Stimulated activated naive B cell treated with anti-CD40 and anti-IgM and Interleukin-4, amounts not matched to agents 10 μg/mL and 1 μg/mL and 100 μg/mL, for 72 hours (primary cell): ENCODE data around the gene AMPH.
"Not testable (repeated sequence)": the region's sequence is repeated elsewhere in the genome, so short reads cannot be mapped to it uniquely, and the experiment has no call there.

Experiments used
- ATAC-seq, 2 donors: fragments of 150-1000 bp; cut with Tn5 transposase; replicated peaks; 2 replicates each; pipeline ENCODE4 v1.10.0; 2021; ENCODE audit warnings: moderate library complexity in 1 of 2
- DNase-seq: peaks from one replicate; pipeline ENCODE4 v3.0.0; 2021
- H3K27ac Mint-ChIP-seq: one replicate; pipeline ENCODE4 v1.8.0; 2022; ENCODE audit warnings: mild to moderate bottlenecking, mixed read lengths
- H3K27me3 Mint-ChIP-seq, 2 donors: one replicate each; pipeline ENCODE4 v1.8.0; 2022; ENCODE audit warnings: mixed read lengths in 2 of 2
- H3K36me3 Mint-ChIP-seq, 2 donors: one replicate each; pipeline ENCODE4 v1.8.0; 2022; ENCODE audit warnings: mixed read lengths in 2 of 2, mild to moderate bottlenecking in 1 of 2
- H3K4me1 Mint-ChIP-seq, 2 donors: one replicate each; pipeline ENCODE4 v1.8.0; 2022; ENCODE audit warnings: mixed read lengths in 2 of 2, mild to moderate bottlenecking in 1 of 2
- H3K4me3 Mint-ChIP-seq, 2 donors: one replicate each; pipeline ENCODE4 v1.8.0; 2022; ENCODE audit warnings: mild to moderate bottlenecking in 2 of 2, mixed read lengths in 2 of 2, moderate library complexity in 1 of 2
- H3K9me3 Mint-ChIP-seq, 2 donors: one replicate each; pipeline ENCODE4 v1.8.0; 2022; ENCODE audit warnings: mixed read lengths in 2 of 2, mild to moderate bottlenecking in 1 of 2

AMPH gene

GRCh38 chr7:38585572-38586354 is 45.4 kb downstream of the AMPH start:
- Mint-ChIP-seq H3K27me3 (peaks cover 10 to 13% of the 10 kb centered on the region in 2 donors), H3K4me1 (no peaks in the 10 kb centered on the region), H3K9me3 (no peaks in the 10 kb centered on the region), H3K36me3 (no peaks in the 10 kb centered on the region), H3K4me3 (no peak overlapping the region), H3K27ac (no peak overlapping the region)
- DNase-seq, result no peak
- ATAC-seq, result no peak

- Mint-ChIP-seq H3K4me3 (no peak overlapping the region), H3K27me3 (peaks cover 4 to 19% of the 10 kb centered on the region in 2 donors), H3K36me3 (no peaks in the 10 kb centered on the region), H3K4me1 (no peaks in the 10 kb centered on the region), H3K27ac (no peak overlapping the region), H3K9me3 (no peaks in the 10 kb centered on the region)
- ATAC-seq (no peak), DNase-seq (no peak)
Measured at GRCh38 chr7:38584443-38585210, 46.5 kb downstream of the AMPH start.

GRCh38 chr7:38580485-38580884 is 50.7 kb downstream of the AMPH start:
- DNase-seq (no peak), ATAC-seq (no peak)
- Mint-ChIP-seq H3K4me1 (no peaks in the 10 kb centered on the region), H3K9me3 (peaks cover 4 to 7% of the 10 kb centered on the region in 2 donors), H3K27ac (no peak overlapping the region), H3K36me3 (no peaks in the 10 kb centered on the region), H3K27me3 (peaks cover 8 to 30% of the 10 kb centered on the region in 2 donors), H3K4me3 (no peak overlapping the region)

- Mint-ChIP-seq H3K4me1 (no peaks in the 10 kb centered on the region), H3K36me3 (no peaks in the 10 kb centered on the region), H3K27me3 (peaks cover 8 to 12% of the 10 kb centered on the region in 2 donors), H3K27ac (no peak overlapping the region), H3K4me3 (no peak overlapping the region), H3K9me3 (peaks cover 4 to 9% of the 10 kb centered on the region in 2 donors)
- ATAC-seq (no peak), DNase-seq (no peak)
Measured at GRCh38 chr7:38574086-38574485, 57.1 kb downstream of the AMPH start.

- H3K4me3 Mint-ChIP-seq, H3K27me3 Mint-ChIP-seq, H3K27ac Mint-ChIP-seq, H3K4me1 Mint-ChIP-seq, DNase-seq, H3K36me3 Mint-ChIP-seq, H3K9me3 Mint-ChIP-seq, ATAC-seq: not testable (repeated sequence)
Measured at GRCh38 chr7:38571620-38572019, 59.6 kb downstream of the AMPH start.

- Mint-ChIP-seq H3K4me1 (no peaks in the 10 kb centered on the region), H3K4me3 (no peak overlapping the region), H3K9me3 (peaks cover 0 to 5% of the 10 kb centered on the region in 2 donors), H3K27ac (no peak overlapping the region), H3K36me3 (no peaks in the 10 kb centered on the region), H3K27me3 (peaks cover 5 to 19% of the 10 kb centered on the region in 2 donors)
- DNase-seq (no peak), ATAC-seq (no peak)
Measured at GRCh38 chr7:38568497-38568896, 62.7 kb downstream of the AMPH start.

- no peak for ATAC-seq
- Mint-ChIP-seq H3K36me3 (no peaks in the 10 kb centered on the region), H3K27me3 (peaks cover 17 to 19% of the 10 kb centered on the region in 2 donors)
Measured at GRCh38 chr7:38565289-38565688, 65.9 kb downstream of the AMPH start.

GRCh38 chr7:38563741-38564140 is 67.4 kb downstream of the AMPH start:
- no peak overlapping the region for H3K4me3 Mint-ChIP-seq
- H3K36me3 Mint-ChIP-seq, result no peaks in the 10 kb centered on the region
- peaks cover 17 to 19% of the 10 kb centered on the region in 2 donors for H3K27me3 Mint-ChIP-seq
- no peak overlapping the region for H3K27ac Mint-ChIP-seq
- ATAC-seq (no peak), DNase-seq (no peak)
- H3K9me3 Mint-ChIP-seq, result peaks cover 0 to 5% of the 10 kb centered on the region in 2 donors
- H3K4me1 Mint-ChIP-seq, result no peaks in the 10 kb centered on the region

More at GRCh38 chr7:38565289-38565688, 65.9 kb downstream of the AMPH start:
- H3K27ac Mint-ChIP-seq, result no peak overlapping the region
- peaks cover 0 to 5% of the 10 kb centered on the region in 2 donors for H3K9me3 Mint-ChIP-seq
- no peak overlapping the region for H3K4me3 Mint-ChIP-seq
- H3K4me1 Mint-ChIP-seq, result no peaks in the 10 kb centered on the region
- no peak for DNase-seq

GRCh38 chr7:38561166-38561565 is 70.0 kb downstream of the AMPH start:
- DNase-seq (no peak), ATAC-seq (no peak)
- Mint-ChIP-seq H3K27me3 (peaks cover 16 to 22% of the 10 kb centered on the region in 2 donors), H3K9me3 (peaks cover 0 to 3% of the 10 kb centered on the region in 2 donors), H3K36me3 (no peaks in the 10 kb centered on the region), H3K27ac (no peak overlapping the region), H3K4me3 (no peak overlapping the region), H3K4me1 (no peaks in the 10 kb centered on the region)

GRCh38 chr7:38558761-38559345 is 72.3 kb downstream of the AMPH start:
- H3K4me3 Mint-ChIP-seq, result no peak overlapping the region
- H3K36me3 Mint-ChIP-seq, result no peaks in the 10 kb centered on the region
- DNase-seq (no peak), ATAC-seq (no peak)
- no peaks in the 10 kb centered on the region for H3K9me3 Mint-ChIP-seq
- H3K4me1 Mint-ChIP-seq, result no peaks in the 10 kb centered on the region
- H3K27ac Mint-ChIP-seq, result no peak overlapping the region
- peaks cover 5 to 17% of the 10 kb centered on the region in 2 donors for H3K27me3 Mint-ChIP-seq

- Mint-ChIP-seq H3K4me3 (no peak overlapping the region), H3K9me3 (no peaks in the 10 kb centered on the region), H3K36me3 (no peaks in the 10 kb centered on the region), H3K4me1 (no peaks in the 10 kb centered on the region), H3K27me3 (peaks cover 5 to 11% of the 10 kb centered on the region in 2 donors), H3K27ac (no peak overlapping the region)
- DNase-seq (no peak), ATAC-seq (no peak)
Measured at GRCh38 chr7:38554586-38554985, 76.6 kb downstream of the AMPH start.

GRCh38 chr7:38550836-38551235 is 80.3 kb downstream of the AMPH start:
- no peak for DNase-seq
- H3K36me3 Mint-ChIP-seq, result no peaks in the 10 kb centered on the region
- no peak overlapping the region for H3K4me3 Mint-ChIP-seq
- H3K27ac Mint-ChIP-seq, result no peak overlapping the region
- no peak for ATAC-seq
- no peaks in the 10 kb centered on the region for H3K4me1 Mint-ChIP-seq
- H3K9me3 Mint-ChIP-seq, result no peaks in the 10 kb centered on the region
- H3K27me3 Mint-ChIP-seq, result peaks cover 4 to 16% of the 10 kb centered on the region in 2 donors

GRCh38 chr7:38548605-38549004 is 82.6 kb downstream of the AMPH start:
- Mint-ChIP-seq H3K9me3 (no peaks in the 10 kb centered on the region), H3K4me3 (no peak overlapping the region), H3K4me1 (no peaks in the 10 kb centered on the region), H3K27ac (no peak overlapping the region), H3K27me3 (peaks cover 4 to 16% of the 10 kb centered on the region in 2 donors), H3K36me3 (no peaks in the 10 kb centered on the region)
- ATAC-seq, result no peak
- DNase-seq, result no peak

- no peak overlapping the region for H3K27ac Mint-ChIP-seq
- H3K9me3 Mint-ChIP-seq, result no peaks in the 10 kb centered on the region
- no peaks in the 10 kb centered on the region for H3K36me3 Mint-ChIP-seq
- peaks cover 4 to 10% of the 10 kb centered on the region in 2 donors for H3K27me3 Mint-ChIP-seq
- ATAC-seq (no peak), DNase-seq (no peak)
- H3K4me1 Mint-ChIP-seq, result no peaks in the 10 kb centered on the region
- H3K4me3 Mint-ChIP-seq, result no peak overlapping the region
Measured at GRCh38 chr7:38546763-38547162, 84.4 kb downstream of the AMPH start.
